Measurements from ENCODE around the gene NUAK1. TPM values are rescaled to one million over a fixed set of nuclear protein-coding genes. Genes with fewer than 3 reads are reported as not detected.

Gene NUAK1
- polyA plus RNA-seq, 2 donors: 0.73 to 0.82 TPM

Other genes with a start within 250 kb of the NUAK1 start
- 10 to 100 TPM; 19.9 to 54.8 TPM for gene CKAP4, start 109.1 kb upstream of the NUAK1 start, polyA plus RNA-seq
- 10 to 100 TPM; 10.6 to 19.4 TPM for gene TCP11L2, start 163.8 kb upstream of the NUAK1 start, polyA plus RNA-seq
- gene POLR3B, start 218.8 kb upstream of the NUAK1 start, polyA plus RNA-seq: 1 to 10 TPM; 3.1 to 6.6 TPM